Measurements from ENCODE around the gene DIO3.
"Not testable (repeated sequence)": the region's sequence is repeated elsewhere in the genome, so short reads cannot be mapped to it uniquely, and the experiment has no call there.

The DIO3 gene

DNA sequence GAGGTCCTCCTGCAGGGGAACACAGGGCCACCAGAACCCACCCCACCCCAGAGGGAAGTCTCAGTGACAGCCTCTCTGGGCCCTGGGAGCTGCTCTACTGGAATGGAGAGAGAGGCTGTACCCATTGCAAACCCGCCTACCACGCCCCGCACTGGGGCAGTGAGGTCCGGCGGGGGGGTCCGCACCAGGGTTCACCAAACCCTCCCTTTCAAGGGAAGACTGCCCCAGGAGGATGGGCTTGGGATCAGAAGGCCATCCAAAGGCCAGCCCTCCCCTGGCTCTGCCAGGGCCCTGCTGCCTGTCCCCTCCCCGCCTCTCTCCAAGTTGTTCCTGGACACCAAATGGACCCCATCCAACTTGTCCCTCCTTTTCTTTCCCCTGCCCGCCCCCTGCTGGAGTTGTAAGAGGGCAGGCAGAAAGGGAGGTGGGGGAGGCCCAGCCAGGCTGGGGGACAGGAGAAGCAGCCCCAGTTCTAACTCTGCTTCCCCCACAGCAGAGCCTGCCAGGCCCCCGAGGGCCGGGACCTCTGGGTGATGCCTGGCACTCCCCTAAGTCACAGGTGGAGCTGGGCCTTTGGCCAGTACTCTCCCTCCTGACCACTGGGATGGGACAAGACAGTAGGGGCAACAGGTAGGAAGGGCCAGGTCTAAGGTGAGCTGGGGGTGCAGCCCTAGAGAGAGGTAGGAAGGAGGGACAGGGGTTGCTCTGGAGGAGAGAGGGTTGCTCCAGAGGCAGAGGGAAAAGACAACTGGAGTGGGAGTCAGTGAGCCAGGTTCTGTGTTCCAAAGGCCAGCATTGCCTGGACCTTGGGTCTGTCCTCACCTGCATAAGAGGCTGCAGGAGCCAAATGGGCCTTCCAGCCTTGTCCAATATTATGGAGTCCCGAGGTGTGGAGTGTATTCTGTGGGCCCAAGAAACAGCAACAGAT is 3.2 kb upstream of the DIO3 start:
- DNase-seq (ENCODE audit: extremely low read depth in 1 of 2, low read depth in 1 of 2) = no peak

DNA sequence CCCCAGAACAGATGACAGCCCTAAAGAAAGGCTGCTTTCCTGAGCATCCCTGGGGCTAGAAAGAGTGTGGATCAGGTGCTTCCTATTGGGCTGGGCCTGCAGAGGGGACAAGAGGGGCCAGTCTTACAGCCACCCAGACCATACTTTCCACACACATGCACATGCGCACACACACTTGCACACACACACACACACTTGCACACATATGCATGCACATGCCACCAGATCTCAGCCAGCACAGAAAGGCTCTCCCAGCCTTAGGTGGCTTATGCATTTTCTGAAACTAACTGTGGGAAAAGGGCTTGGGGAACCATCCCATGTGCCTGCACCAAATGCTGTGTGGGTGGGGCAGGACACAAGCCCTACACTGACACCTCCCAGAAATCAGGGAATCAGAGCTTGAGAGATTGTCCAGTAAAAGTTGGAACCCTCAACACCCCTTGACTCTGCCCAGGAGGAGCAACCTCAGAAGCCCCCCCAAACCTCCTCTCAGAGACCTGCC is 2.5 kb upstream of the DIO3 start:
- DNase-seq (ENCODE audit: extremely low read depth in 1 of 2, low read depth in 1 of 2) = no peak

DNA sequence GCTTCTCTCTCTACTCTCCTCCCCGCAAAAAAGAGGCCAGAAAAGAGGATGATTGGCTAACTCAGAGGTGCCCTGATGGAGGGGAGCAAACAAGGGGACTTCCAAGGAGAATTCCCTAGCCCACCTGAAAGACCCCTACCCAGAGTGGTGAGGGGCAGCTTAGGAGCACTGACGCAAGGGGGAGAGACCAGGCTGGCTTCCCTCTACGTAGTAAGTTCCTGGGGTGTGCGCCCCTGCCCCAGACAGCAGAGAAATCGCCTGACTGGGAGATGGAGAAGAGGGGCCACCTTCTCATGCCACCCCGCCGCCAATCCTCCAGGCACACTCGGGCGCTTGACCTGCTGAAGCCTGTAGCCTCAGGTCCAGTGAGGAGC is 2.1 kb upstream of the DIO3 start:
- DNase-seq (ENCODE audit: extremely low read depth in 1 of 2, low read depth in 1 of 2) = no peak

DNA sequence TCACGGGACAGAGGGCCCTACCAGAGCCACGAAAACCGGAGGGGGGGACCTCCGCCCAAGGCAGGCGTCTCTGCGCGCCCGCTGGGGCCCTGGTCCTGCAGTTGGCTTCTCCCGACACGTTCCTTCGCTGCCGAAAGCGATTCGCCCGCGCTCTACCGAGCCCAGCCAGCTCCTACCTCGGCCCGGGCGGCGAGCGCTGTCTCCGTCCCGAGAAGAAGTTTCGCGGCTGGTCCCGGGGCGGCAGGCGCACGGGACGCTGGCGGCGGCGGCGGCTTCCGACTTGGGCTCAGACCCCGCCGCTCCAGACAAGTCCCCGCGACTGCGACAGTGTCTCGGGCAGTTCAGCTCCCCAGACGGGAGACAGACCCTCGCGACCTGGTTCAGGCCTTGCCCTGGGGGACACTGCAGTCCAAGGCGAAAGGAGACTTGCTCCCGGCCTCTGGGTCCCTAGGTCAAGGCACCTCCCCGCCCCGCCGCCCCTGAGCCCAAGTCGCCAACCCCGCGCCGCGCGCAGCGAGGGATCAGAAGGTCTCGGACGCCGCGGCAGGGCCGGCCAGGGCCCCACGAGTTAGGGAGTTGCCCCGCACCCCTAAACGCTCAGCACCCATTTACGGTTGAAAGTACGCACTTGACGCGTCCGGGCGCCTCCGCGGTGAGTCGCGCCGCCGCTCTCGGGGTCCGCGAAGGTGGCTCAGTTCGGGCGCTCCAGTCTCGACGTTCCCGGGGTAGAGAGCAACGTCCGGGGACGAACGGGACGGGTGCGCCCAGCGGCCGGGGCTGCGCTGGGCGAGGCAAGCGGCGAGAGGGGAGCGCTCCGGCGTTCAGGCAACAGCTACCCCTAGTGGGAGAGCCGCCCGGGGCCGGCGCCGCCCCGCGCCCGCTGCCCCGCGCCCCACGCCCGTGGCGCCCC is 1.4 kb upstream of the DIO3 start:
- no peak for DNase-seq (ENCODE audit: extremely low read depth in 1 of 2, low read depth in 1 of 2)

DNA sequence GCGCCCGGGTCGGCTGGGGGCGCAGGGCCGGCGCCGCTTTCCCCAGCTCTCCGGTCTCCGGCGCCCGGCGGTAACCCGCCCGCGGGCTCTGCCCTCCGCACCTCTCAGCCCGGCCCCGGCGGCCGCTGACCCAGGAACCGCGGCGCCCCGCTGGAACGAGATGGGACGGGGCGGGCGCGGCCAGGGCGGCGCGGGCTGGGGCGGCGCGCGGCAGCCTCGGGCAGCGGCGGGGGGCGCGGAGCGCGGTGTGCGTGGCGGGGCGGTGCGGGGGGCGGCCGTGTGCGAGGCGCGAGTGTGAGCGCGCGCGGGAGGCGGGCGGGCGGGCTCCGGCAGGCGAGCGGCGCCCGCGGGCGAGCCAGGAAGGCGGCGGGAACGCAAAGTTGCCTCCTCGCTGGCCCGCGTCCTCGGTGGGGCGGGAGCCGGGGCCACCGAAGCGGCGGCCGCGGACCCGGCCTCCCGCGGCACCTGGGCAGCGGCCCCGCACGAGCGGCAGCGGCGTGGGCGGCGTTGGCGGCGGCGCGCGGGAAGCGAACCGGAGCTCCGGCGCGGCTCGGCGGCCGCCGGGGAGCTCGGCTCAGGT is 671 bp upstream of the DIO3 start:
- no peak for DNase-seq (ENCODE audit: extremely low read depth in 1 of 2, low read depth in 1 of 2)

DNA sequence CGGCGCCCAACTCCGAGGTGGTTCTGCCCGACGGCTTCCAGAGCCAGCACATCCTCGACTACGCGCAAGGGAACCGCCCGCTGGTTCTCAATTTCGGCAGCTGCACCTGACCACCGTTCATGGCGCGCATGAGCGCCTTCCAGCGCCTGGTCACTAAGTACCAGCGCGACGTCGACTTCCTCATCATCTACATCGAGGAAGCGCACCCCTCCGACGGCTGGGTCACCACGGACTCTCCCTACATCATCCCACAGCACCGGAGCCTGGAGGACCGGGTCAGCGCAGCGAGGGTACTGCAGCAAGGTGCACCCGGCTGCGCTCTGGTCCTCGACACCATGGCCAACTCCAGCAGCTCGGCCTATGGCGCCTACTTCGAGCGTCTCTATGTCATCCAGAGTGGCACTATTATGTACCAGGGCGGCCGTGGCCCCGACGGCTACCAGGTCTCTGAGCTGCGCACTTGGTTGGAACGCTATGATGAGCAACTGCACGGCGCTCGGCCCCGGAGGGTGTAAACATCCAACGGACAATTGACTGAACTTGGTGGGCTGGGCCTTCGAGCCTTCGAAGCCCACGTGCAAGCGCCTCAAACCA is 699 bp downstream of the DIO3 start:
- DNase-seq (ENCODE audit: extremely low read depth in 1 of 2, low read depth in 1 of 2) = no peak

DNA sequence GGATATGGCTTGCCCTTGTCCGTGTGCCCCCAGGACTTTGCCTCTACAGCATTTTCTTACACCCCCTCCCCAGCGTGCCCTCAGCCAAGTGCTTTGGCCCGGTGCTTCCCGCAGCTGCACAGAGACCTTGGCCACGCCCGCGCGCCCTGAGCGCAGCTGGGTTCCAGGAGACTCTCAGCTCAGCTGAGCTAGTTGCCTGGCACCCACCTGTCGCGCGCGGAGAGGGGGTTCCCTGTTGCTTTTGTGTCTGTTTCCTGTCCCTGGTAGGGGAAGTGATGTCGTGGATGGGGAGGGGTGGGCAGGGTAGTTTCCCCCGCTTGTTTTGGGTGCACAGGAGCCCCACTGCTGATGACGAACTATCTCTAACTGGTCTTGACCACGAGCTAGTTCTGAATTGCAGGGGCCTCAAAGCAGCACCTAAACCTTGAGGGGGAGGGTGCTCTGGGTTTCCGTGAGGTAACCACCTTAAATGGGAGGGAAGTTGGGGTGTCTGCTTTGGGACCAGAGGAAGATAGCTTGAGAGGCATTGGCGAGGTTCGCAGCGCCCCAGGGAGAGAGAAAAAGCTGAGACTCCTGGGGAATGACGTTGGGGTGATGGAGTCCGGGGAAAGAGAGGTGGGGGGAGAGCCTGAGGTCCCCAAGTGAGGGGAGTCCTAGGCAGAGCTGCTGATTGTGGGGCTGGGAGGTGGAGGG is 1.5 kb downstream of the DIO3 start:
- DNase-seq (ENCODE audit: extremely low read depth in 1 of 2, low read depth in 1 of 2) = no peak

DNA sequence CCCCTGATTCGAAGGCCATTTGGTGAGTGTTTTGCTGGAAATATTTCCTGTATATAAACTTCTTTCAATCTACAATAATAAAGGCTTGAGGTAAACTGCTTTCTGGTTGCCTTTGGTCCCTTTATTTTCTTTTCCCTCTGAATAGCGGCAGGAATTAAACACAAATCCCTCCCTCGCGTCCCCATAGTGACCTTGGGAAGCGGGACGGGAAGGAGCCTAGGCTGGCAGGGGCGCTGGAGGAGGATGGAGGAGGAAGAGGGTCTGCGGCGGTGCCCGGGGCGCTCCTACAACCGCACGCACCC is 2.0 kb downstream of the DIO3 start:
- DNase-seq (ENCODE audit: extremely low read depth in 1 of 2, low read depth in 1 of 2) = no peak

DNA sequence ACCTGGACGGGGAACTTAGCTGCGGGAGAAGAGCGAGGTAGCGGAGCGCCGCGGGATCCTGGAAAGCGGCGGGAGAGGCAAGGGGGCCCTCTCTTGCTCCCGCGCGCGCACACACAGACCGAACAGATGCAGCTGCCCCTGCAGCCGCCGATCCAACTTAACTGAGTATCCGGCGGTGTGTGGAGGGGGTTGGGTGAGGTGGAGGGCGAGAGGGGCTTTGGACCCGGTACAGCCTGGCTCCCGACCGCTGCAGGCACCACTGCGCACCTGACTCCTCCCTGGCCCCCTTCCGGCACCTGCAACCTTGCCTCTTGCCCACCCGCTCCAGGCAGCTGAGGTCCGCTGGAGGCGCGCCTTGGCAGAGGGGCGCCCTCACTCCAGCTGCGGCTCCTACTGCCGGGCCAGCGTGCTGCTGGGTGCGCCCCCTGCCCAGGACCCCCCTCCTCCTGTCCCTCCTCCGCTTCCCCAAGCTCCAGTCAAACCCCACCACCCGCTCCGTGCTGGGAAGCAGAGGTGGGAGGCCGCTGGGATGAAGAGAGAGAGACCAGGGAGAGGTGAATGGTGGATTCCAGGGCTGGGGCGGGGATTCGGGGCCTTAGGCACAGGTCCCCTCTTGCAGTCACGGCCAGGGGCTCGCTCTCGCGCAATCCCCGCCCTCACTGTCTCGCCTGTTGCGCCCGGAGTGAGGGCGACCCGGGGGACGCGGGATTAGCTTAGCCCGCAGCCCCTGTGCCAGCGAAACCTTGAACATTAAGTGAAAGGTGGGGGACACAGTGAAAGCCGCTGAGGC is 2.6 kb downstream of the DIO3 start:
- DNase-seq (ENCODE audit: extremely low read depth in 1 of 2, low read depth in 1 of 2) = no peak

DNA sequence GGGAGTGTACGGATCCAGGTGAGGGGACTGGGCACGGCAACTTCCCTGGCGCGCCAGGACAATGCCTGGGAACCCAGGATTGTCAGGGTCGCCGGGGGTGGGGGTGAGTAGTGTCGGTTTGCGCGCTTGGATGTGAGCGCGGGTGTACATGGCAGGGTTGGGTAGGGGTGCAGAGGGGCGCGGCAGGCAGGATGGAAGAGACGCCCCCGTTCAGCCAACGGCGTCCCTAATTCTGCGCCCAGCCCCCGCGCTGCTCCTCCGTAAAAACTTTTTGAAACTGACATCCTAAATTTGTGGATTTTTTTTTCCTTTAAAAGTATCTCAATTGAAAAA is 3.1 kb downstream of the DIO3 start:
- DNase-seq (ENCODE audit: extremely low read depth in 1 of 2, low read depth in 1 of 2) = no peak

DNA sequence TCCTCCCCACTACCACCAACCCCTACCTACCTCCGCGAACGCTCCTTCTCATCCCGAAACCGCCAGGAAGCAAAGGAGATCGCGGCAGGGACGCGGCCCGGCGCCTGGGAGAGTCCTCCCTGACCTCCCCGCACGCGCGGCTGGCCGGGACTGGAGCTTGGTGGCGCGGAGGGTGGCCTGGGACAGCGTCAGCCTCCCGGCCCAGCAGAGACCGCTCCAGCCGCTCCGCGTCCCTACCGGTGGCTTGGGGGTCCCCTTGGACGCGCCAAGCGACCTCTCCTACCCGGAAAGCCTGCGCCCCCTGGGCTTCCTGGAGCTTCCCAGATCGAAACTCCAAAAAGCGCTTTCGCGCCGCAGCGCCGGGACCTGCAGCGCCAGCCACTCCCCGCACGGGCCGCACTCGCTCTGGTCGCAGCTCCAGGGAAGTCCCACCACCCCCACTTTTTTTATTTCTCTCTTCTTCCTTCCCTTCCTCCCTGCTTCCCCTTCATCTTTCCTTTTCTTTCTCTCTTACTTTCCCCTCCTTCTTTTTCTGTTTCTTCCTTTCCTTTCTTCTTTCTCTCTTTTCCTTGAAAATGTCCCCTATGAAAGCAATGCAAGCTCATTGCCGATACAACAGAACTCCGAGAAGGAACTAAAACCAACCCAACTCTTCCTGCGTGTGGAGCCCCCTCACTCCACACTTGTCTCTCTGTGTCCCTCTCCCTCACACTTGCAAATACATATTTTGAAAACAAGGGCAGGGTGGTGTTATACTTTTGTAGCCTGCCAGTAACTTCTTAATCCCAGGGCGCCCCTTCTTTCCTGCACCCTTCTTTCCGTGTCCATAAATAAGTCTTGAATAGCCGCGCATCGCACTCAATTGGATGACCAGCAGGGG is 3.8 kb downstream of the DIO3 start:
- no peak for DNase-seq (ENCODE audit: extremely low read depth in 1 of 2, low read depth in 1 of 2)

DNA sequence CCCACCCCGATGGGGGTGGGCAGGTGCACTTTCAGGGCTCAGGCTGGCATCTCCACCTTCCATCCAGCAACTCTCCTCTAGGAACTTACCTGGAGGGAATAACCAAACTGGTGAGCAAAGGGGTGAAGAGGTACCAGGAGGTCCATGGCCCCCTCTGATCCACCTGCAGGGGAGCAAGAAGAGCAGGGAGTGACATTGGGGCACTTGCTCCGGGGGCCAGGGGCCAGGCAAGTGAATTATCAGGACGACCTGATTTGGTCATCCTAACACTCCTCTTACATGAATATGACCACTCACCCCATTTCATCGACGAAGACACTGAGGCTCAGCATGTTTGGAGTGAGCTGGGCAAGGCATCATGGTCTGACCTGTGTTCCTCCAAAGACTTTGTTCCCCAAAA is 6.0 kb downstream of the DIO3 start:
- DNase-seq (ENCODE audit: extremely low read depth in 1 of 2, low read depth in 1 of 2) = no peak

DNA sequence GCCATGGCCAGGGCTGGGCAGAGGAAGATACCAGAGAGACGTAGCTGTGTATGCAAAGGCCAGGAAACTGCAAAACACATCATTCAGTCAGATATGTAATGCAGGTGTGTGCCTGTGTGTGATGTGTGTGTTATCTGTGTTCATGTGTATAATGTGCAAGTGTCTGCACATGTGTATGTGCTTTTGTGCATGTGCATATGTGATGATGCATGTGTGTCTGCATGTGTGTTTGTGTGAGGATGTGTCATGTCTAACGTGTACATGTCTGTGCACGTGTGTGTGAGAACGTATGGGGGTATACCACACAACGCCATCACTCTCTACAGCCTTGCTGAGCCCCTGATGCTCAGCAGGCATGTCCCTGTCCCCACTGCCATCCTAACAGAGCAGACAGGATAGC is 9.7 kb downstream of the DIO3 start:
- no peak for DNase-seq (ENCODE audit: extremely low read depth in 1 of 2, low read depth in 1 of 2)

DNA sequence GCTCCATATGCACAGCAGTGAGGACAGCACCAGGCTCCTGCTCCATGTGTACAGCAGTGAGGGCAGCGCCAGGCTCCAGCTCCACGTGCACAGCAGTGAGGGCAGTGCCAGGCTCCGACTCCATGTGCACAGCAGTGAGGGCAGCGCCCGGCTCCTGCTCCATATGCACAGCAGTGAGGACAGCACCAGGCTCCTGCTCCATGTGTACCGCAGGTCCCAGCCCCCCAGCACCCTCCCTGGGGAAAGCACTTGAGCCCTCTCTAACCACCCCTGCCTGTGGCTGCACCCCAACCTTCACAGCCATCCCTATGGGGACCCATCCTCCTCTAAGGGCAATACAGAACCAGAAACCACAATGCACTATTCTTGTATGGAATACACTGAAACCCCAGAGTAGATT is 11.2 kb downstream of the DIO3 start:
- not testable (repeated sequence) for DNase-seq (ENCODE audit: extremely low read depth in 1 of 2, low read depth in 1 of 2)

DNA sequence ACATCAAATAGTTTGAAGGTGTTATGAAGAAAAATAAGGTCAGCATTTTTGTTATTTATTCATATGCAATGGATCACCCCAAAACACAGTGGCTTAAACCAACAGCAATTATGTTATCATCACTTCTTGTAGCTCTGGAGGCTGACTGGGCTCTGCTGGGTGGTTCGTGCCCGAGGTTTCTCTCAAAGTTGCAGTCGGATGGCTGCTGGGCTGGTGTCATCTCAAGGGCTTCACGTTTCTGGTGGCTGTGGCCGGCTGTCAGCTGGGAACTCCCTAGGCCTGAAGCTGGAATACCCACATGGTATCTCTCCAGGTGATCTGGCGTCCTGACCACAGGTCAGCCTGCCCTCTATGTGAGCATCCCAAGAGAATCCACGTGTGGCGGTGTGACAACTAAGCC is 12.0 kb downstream of the DIO3 start:
- DNase-seq (ENCODE audit: extremely low read depth in 1 of 2, low read depth in 1 of 2) = no peak

DNA sequence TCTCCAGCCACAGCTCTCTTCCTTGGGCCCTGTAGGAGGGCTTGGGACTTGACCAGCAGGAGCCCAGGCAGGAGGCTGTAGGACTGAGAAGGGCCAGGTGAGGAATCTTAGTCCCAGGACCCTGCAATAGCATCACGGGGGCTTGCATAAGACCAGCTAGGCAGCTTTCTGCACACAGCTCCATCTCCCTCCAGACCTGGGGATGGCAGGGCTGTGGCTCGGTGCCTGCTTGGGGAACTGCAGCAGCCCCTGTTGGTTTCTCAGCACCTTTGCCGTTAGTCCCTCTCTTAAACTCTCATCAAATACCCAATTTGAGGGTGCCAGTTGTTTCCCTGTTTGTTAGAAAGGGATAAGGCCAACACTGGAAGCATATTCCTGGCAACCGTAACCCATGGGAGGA is 14.3 kb downstream of the DIO3 start:
- DNase-seq (ENCODE audit: extremely low read depth in 1 of 2, low read depth in 1 of 2) = no peak

DNA sequence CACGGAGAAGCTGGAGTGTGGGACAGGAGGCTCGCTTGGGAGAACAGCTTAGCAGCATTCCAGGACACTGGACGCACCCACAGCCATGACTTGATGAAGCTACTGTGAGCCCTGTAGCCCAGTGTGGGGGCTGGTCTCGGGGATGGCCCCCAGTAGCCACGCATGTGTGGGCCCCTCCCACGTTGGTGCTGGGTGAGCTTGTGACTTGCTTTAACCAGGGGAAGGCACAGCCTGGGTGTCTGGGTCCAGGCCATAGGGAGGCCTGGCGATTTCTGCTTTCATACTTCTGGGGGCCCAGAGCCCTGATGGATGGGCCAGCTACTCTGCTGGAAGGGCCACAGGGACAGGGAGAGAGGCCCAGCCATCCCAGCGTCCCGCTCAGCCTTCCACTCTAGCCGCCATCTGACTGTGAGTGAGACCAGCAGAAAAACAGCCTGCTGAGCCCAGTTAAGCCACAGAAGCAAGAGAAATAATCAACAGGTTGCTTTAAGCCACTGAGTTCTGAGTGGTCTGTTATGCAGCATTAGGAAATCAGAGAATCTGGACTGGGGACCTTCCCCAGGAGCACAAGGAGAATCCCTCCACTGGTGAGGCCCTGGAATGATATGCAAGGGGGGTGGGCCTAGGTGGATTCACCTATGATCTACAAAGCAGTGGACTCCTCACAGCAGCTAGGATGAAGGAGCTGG is 16.1 kb downstream of the DIO3 start:
- DNase-seq (ENCODE audit: extremely low read depth in 1 of 2, low read depth in 1 of 2) = no peak

DNA sequence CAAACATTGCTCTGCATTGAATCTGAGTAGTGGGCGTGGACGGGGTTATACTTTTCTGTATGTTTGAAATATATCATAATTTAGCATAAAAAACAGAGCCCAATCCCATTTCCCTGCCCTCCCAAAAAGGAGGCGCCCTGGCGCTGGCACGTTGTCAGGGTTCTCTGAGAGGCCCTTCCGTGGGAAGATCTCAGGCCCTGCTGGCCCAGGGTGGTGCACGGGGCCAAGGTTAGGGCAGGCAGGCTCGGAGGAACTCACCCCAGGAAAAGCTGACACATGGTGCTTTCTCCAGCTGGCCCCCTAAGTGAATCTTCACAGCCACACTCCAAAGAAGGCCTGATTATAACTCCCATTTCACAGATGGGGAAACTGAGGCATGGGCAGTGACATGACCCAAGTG is 17.2 kb downstream of the DIO3 start:
- no peak for DNase-seq (ENCODE audit: extremely low read depth in 1 of 2, low read depth in 1 of 2)
